Retinal pigment epithelial cell (primary cell): ENCODE data around the gene C19orf44.
A peak's percentile ranks its signal among the peaks of the same experiment; 100 is the strongest.

Experiments used
- DNase-seq: peaks from one replicate; pipeline ENCODE4 v3.0.0-alpha.2; 2010; ENCODE audit warnings: low read depth
- H3K4me3 ChIP-seq: 2 replicates; pipeline ENCODE4 v1.5.1; 2011; ENCODE audit warnings: mild to moderate bottlenecking, low read length, control low read depth, moderate library complexity
- CTCF ChIP-seq: conservative IDR thresholded peaks from 2 replicates; pipeline ENCODE4 v1.5.1; 2011; ENCODE audit warnings: low read depth, low read length, control low read depth, inconsistent platforms

Gene C19orf44

GRCh38 chr19:16531380-16531669 lies 35.1 kb downstream of the C19orf44 start:
- no peak for DNase-seq
- H3K4me3 ChIP-seq = no peak overlapping the region
- no peak for TF ChIP-seq CTCF

- TF ChIP-seq CTCF = no peak
- no peak overlapping the region for H3K4me3 ChIP-seq
- DNase-seq = no peak
Observed at GRCh38 chr19:16532440-16533234, 36.4 kb downstream of the C19orf44 start.

GRCh38 chr19:16535381-16535780 lies 39.2 kb downstream of the C19orf44 start:
- no peak for TF ChIP-seq CTCF
- DNase-seq = no peak
- no peak overlapping the region for H3K4me3 ChIP-seq

GRCh38 chr19:16536130-16536529 lies 39.9 kb downstream of the C19orf44 start:
- H3K4me3 ChIP-seq = no peak overlapping the region
- no peak for DNase-seq
- TF ChIP-seq CTCF = no peak

GRCh38 chr19:16537111-16537510 lies 40.9 kb downstream of the C19orf44 start:
- TF ChIP-seq CTCF = no peak
- H3K4me3 ChIP-seq = no peak overlapping the region
- no peak for DNase-seq

GRCh38 chr19:16540948-16541347 lies 44.8 kb downstream of the C19orf44 start:
- DNase-seq = no peak
- peak overlapping the region; percentile 90 for H3K4me3 ChIP-seq
- no peak for TF ChIP-seq CTCF

GRCh38 chr19:16541526-16542044 lies 45.4 kb downstream of the C19orf44 start:
- no peak for TF ChIP-seq CTCF
- H3K4me3 ChIP-seq = peak overlapping the region; percentile 90
- DNase-seq = no peak
